ENCODE measurements around the gene TAF1B. TPM values are rescaled to one million over a fixed set of nuclear protein-coding genes. Genes with fewer than 3 reads are reported as not detected.
A peak's percentile ranks its signal among the peaks of the same experiment; 100 is the strongest.

TAF1B gene
- polyA plus RNA-seq, 2 donors: 5.7 to 7.9 TPM

DNA sequence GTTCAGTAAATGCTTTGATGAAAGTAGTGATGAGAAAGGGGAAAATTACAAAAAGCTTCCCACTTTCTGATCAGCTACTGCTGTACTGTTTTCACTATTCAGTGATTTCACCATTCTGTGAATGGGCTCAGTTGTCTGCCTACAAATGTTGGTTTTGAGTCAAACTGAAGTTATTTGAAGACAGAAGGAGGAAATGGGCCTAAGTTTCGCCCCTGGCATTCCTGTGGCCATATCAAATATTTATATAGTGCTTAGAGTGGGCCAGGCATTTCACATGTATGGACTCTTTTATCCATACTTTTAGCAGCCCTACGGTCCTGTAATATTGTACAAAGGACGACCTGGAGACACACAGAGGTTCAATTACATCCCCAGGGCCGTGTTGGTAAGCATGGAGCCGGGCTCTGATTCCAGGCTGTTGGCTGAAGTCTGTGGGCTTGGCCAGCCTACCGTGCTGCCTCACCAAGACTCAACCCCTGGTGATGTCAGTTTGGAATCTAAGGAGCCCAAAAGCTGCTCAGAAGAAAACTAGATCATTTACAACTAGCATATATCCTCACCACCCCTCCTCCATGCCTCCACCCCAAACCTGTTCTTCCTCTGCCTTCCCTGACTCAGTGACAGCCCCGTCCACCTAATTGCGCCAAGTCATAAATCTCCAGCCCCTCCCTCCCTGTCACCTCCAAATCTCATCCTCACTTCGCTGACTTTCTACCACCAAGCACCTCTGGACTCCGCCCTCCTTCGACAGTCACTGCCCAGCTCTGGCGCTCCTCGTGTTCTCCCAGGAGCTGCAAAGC is 98.1 kb downstream of the TAF1B start:
- Histone ChIP-seq H3K36me3 (ENCODE audit: control insufficient read depth in 2 of 2, insufficient read depth in 2 of 2, low read length in 1 of 2) (no peaks in the 10 kb centered on the region), H3K27ac (ENCODE audit: low read depth in 2 of 2, low read length in 1 of 2) (peak overlapping the region; percentile 82 to 93), H3K4me3 (ENCODE audit: low read depth in 1 of 2, low read length in 2 of 2) (no peak overlapping the region), H3K27me3 (ENCODE audit: control insufficient read depth in 1 of 2, insufficient read depth in 2 of 2, low read length in 2 of 2) (no peaks in the 10 kb centered on the region), H3K4me1 (ENCODE audit: control insufficient read depth in 2 of 2, insufficient read depth in 2 of 2, low read length in 1 of 2) (peaks cover 0 to 16% of the 10 kb centered on the region in 2 donors), H3K9me3 (ENCODE audit: control insufficient read depth in 2 of 2, insufficient read depth in 1 of 2, low read depth in 1 of 2, low read length in 1 of 2) (no peaks in the 10 kb centered on the region)
- 51 to 58% methylated on average over 13 of the region's 13 CpGs for WGBS, 2 donors

GRCh38 chr2:9941996-9942390 is 98.7 kb downstream of the TAF1B start:
- Histone ChIP-seq H3K4me1 (ENCODE audit: control insufficient read depth in 2 of 2, insufficient read depth in 2 of 2, low read length in 1 of 2) (peaks cover 0 to 16% of the 10 kb centered on the region in 2 donors), H3K36me3 (ENCODE audit: control insufficient read depth in 2 of 2, insufficient read depth in 2 of 2, low read length in 1 of 2) (no peaks in the 10 kb centered on the region), H3K4me3 (ENCODE audit: low read depth in 1 of 2, low read length in 2 of 2) (no peak overlapping the region), H3K9me3 (ENCODE audit: control insufficient read depth in 2 of 2, insufficient read depth in 1 of 2, low read depth in 1 of 2, low read length in 1 of 2) (no peaks in the 10 kb centered on the region), H3K27ac (ENCODE audit: low read depth in 2 of 2, low read length in 1 of 2) (peak overlapping the region; percentile 74 to 93), H3K27me3 (ENCODE audit: control insufficient read depth in 1 of 2, insufficient read depth in 2 of 2, low read length in 2 of 2) (no peaks in the 10 kb centered on the region)
- 61 to 67% methylated on average over 6 of the region's 6 CpGs for WGBS, 2 donors

DNA sequence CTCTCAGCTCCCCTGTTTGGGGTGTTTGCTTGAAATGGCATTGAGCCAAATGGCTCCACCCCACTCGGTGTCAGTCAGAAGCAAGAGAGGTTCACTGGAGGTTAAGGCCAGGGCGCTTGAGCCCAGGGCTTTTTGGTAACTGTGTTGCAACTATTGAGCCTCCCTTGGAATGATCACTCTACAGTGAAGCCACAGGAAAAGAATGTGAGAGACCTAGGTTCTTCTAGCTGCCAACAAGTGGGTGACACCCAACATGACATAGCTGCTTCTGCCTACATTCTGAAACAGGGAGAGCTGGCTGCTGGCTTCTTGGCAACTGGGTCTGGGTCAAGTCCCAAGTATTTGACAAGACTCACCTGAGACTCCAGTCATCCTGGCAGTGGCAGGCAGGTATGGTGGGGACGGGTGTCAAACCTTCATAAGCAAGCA is 101.1 kb downstream of the TAF1B start:
- Histone ChIP-seq H3K4me3 (ENCODE audit: low read depth in 1 of 2, low read length in 2 of 2) (no peak overlapping the region), H3K27ac (ENCODE audit: low read depth in 2 of 2, low read length in 1 of 2) (peak overlapping the region; percentile 64 to 95), H3K27me3 (ENCODE audit: control insufficient read depth in 1 of 2, insufficient read depth in 2 of 2, low read length in 2 of 2) (no peaks in the 10 kb centered on the region), H3K4me1 (ENCODE audit: control insufficient read depth in 2 of 2, insufficient read depth in 2 of 2, low read length in 1 of 2) (peaks cover 0 to 15% of the 10 kb centered on the region in 2 donors), H3K9me3 (ENCODE audit: control insufficient read depth in 2 of 2, insufficient read depth in 1 of 2, low read depth in 1 of 2, low read length in 1 of 2) (no peaks in the 10 kb centered on the region), H3K36me3 (ENCODE audit: control insufficient read depth in 2 of 2, insufficient read depth in 2 of 2, low read length in 1 of 2) (no peaks in the 10 kb centered on the region)
- 36 to 49% methylated on average over 3 of the region's 3 CpGs for whole genome bisulfite sequencing, 2 donors

GRCh38 chr2:9945596-9945995 is 102.3 kb downstream of the TAF1B start:
- no peak overlapping the region for H3K4me3 ChIP-seq (ENCODE audit: low read depth in 1 of 2, low read length in 2 of 2)
- H3K27me3 ChIP-seq (ENCODE audit: control insufficient read depth in 1 of 2, insufficient read depth in 2 of 2, low read length in 2 of 2): no peaks in the 10 kb centered on the region
- H3K4me1 ChIP-seq (ENCODE audit: control insufficient read depth in 2 of 2, insufficient read depth in 2 of 2, low read length in 1 of 2): peaks cover 0 to 14% of the 10 kb centered on the region in 2 donors
- H3K36me3 ChIP-seq (ENCODE audit: control insufficient read depth in 2 of 2, insufficient read depth in 2 of 2, low read length in 1 of 2): no peaks in the 10 kb centered on the region
- H3K27ac ChIP-seq (ENCODE audit: low read depth in 2 of 2, low read length in 1 of 2): peak overlapping the region; percentile 66 to 85
- no peaks in the 10 kb centered on the region for H3K9me3 ChIP-seq (ENCODE audit: control insufficient read depth in 2 of 2, insufficient read depth in 1 of 2, low read depth in 1 of 2, low read length in 1 of 2)
- 56 to 72% methylated on average over 7 of the region's 7 CpGs for WGBS, 2 donors

GRCh38 chr2:9946076-9946475 is 102.8 kb downstream of the TAF1B start:
- WGBS, 2 donors: 83 to 87% methylated on average over 7 of the region's 7 CpGs
- Histone ChIP-seq H3K27ac (ENCODE audit: low read depth in 2 of 2, low read length in 1 of 2) (peak overlapping the region in 1 of 2 donors; percentile 34), H3K27me3 (ENCODE audit: control insufficient read depth in 1 of 2, insufficient read depth in 2 of 2, low read length in 2 of 2) (no peaks in the 10 kb centered on the region), H3K4me3 (ENCODE audit: low read depth in 1 of 2, low read length in 2 of 2) (no peak overlapping the region), H3K9me3 (ENCODE audit: control insufficient read depth in 2 of 2, insufficient read depth in 1 of 2, low read depth in 1 of 2, low read length in 1 of 2) (no peaks in the 10 kb centered on the region), H3K4me1 (ENCODE audit: control insufficient read depth in 2 of 2, insufficient read depth in 2 of 2, low read length in 1 of 2) (peaks cover 0 to 10% of the 10 kb centered on the region in 2 donors), H3K36me3 (ENCODE audit: control insufficient read depth in 2 of 2, insufficient read depth in 2 of 2, low read length in 1 of 2) (no peaks in the 10 kb centered on the region)

DNA sequence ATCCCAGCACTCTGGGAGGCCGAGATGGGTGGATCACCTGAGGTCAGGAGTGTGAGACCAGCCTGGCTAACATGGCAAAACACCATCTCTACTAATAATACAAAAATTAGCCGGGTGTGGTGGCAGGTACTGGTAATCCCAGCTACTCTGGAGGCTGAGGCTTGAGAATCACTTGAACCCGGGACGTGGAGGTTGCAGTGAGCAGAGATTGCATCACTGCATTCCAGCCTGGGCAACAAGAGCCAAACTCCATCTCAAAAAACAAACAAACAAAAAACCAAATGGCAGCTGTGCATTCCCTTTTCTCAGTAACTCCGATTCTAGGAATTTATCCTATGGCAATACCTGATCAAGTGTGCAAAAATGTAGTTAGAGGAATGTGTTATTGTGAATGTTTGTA is 103.5 kb downstream of the TAF1B start:
- Histone ChIP-seq H3K4me1 (ENCODE audit: control insufficient read depth in 2 of 2, insufficient read depth in 2 of 2, low read length in 1 of 2) (peaks cover 0 to 10% of the 10 kb centered on the region in 2 donors), H3K4me3 (ENCODE audit: low read depth in 1 of 2, low read length in 2 of 2) (no peak overlapping the region), H3K27ac (ENCODE audit: low read depth in 2 of 2, low read length in 1 of 2) (peak overlapping the region in 1 of 2 donors; percentile 15), H3K9me3 (ENCODE audit: control insufficient read depth in 2 of 2, insufficient read depth in 1 of 2, low read depth in 1 of 2, low read length in 1 of 2) (no peaks in the 10 kb centered on the region), H3K36me3 (ENCODE audit: control insufficient read depth in 2 of 2, insufficient read depth in 2 of 2, low read length in 1 of 2) (no peaks in the 10 kb centered on the region), H3K27me3 (ENCODE audit: control insufficient read depth in 1 of 2, insufficient read depth in 2 of 2, low read length in 2 of 2) (no peaks in the 10 kb centered on the region)
- 68 to 74% methylated on average over 5 of the region's 5 CpGs for WGBS, 2 donors

DNA sequence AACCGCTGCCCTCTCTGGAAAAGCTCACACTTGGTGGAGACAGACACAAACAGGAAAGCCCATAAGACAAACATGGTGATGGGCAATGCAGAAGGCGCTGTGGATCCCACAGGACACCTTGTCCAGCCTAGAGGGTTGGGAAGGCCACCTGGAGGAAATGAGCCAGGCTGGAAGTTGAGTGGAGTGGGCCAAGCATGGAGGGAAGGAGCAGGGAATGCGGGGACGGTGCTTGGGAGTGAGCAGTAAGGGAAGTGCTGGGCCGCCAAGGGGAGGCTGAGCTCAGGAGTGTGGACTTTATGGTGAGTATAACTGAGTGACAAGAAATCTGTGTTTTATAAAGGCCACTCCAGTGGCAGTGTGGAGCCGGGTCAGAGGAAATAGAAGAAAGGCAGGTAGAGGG is 105.4 kb downstream of the TAF1B start:
- Histone ChIP-seq H3K4me1 (ENCODE audit: control insufficient read depth in 2 of 2, insufficient read depth in 2 of 2, low read length in 1 of 2) (peaks cover 0 to 6% of the 10 kb centered on the region in 2 donors), H3K9me3 (ENCODE audit: control insufficient read depth in 2 of 2, insufficient read depth in 1 of 2, low read depth in 1 of 2, low read length in 1 of 2) (no peaks in the 10 kb centered on the region), H3K36me3 (ENCODE audit: control insufficient read depth in 2 of 2, insufficient read depth in 2 of 2, low read length in 1 of 2) (no peaks in the 10 kb centered on the region), H3K27ac (ENCODE audit: low read depth in 2 of 2, low read length in 1 of 2) (no peak overlapping the region), H3K27me3 (ENCODE audit: control insufficient read depth in 1 of 2, insufficient read depth in 2 of 2, low read length in 2 of 2) (no peaks in the 10 kb centered on the region), H3K4me3 (ENCODE audit: low read depth in 1 of 2, low read length in 2 of 2) (no peak overlapping the region)
- WGBS, 2 donors: 78 to 90% methylated on average over 6 of the region's 6 CpGs

- Histone ChIP-seq H3K27me3 (ENCODE audit: control insufficient read depth in 1 of 2, insufficient read depth in 2 of 2, low read length in 2 of 2) (no peaks in the 10 kb centered on the region), H3K4me3 (ENCODE audit: low read depth in 1 of 2, low read length in 2 of 2) (peak overlapping the region; percentile 75 to 82), H3K27ac (ENCODE audit: low read depth in 2 of 2, low read length in 1 of 2) (peak overlapping the region in 1 of 2 donors; percentile 8), H3K36me3 (ENCODE audit: control insufficient read depth in 2 of 2, insufficient read depth in 2 of 2, low read length in 1 of 2) (no peaks in the 10 kb centered on the region), H3K4me1 (ENCODE audit: control insufficient read depth in 2 of 2, insufficient read depth in 2 of 2, low read length in 1 of 2) (peaks cover 0 to 6% of the 10 kb centered on the region in 2 donors), H3K9me3 (ENCODE audit: control insufficient read depth in 2 of 2, insufficient read depth in 1 of 2, low read depth in 1 of 2, low read length in 1 of 2) (no peaks in the 10 kb centered on the region)
- WGBS, 2 donors: 89 to 93% methylated on average over 22 to 23 of the region's 23 CpGs
These were observed 106.1 kb downstream of the TAF1B start for GRCh38 chr2:9949239-9949991.

DNA sequence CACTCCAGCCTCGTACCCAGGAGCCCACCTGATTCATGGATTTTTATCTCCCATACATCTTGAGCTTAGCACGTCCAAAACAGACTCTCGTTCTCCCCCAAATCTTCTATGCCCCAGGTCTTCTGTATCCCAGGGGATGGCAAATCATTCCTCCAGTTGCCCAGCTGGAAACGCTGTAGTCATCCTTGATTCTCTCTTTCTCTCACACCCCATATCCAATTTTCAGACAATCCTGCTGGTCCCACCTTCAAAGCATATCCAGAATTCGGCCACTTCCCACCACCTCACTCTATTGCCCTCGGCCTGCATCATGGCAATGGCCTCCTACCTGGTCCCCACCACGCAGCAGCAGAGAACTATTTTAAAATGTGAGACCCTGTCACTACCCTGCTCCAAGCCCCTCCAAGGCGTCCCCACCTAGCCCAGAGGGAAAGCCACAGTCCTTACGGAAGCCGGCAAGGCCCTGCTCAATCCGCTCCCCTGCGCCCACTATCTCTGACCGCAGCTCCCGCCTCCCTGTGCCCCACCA is 106.8 kb downstream of the TAF1B start:
- Histone ChIP-seq H3K9me3 (ENCODE audit: control insufficient read depth in 2 of 2, insufficient read depth in 1 of 2, low read depth in 1 of 2, low read length in 1 of 2) (no peaks in the 10 kb centered on the region), H3K27me3 (ENCODE audit: control insufficient read depth in 1 of 2, insufficient read depth in 2 of 2, low read length in 2 of 2) (no peaks in the 10 kb centered on the region), H3K36me3 (ENCODE audit: control insufficient read depth in 2 of 2, insufficient read depth in 2 of 2, low read length in 1 of 2) (peaks cover 0 to 2% of the 10 kb centered on the region in 2 donors), H3K4me3 (ENCODE audit: low read depth in 1 of 2, low read length in 2 of 2) (peak overlapping the region; percentile 75 to 82), H3K27ac (ENCODE audit: low read depth in 2 of 2, low read length in 1 of 2) (peak overlapping the region; percentile 69 to 90), H3K4me1 (ENCODE audit: control insufficient read depth in 2 of 2, insufficient read depth in 2 of 2, low read length in 1 of 2) (peaks cover 0 to 6% of the 10 kb centered on the region in 2 donors)
- WGBS, 2 donors: 95% methylated on average over 14 of the region's 14 CpGs

Measured in esophagus (tissue), 2 donors.